ENCODE results near the gene PITX1.

- TF ChIP-seq ZNF274 (IDR thresholded peaks at IDR 0.05; ENCODE audit: low read depth, low read length) (no peak), YY1 (IDR thresholded peaks at IDR 0.05; ENCODE audit: insufficient read depth, insufficient read length) (no peak)
Measured at GRCh38 chr5:135025730-135026644, 8.0 kb downstream of the PITX1 start.
